ENCODE data around the gene CARMIL1.
"Not testable (repeated sequence)": the region's sequence is repeated elsewhere in the genome, so short reads cannot be mapped to it uniquely, and the experiment has no call there.

The CARMIL1 gene

GRCh38 chr6:25277857-25278256, 1.3 kb upstream of the CARMIL1 start:
- no peak for DNase-seq (ENCODE audit: low read depth)

- no peak for DNase-seq (ENCODE audit: low read depth)
Observed at GRCh38 chr6:25278261-25278913, 787 bp upstream of the CARMIL1 start.

DNA sequence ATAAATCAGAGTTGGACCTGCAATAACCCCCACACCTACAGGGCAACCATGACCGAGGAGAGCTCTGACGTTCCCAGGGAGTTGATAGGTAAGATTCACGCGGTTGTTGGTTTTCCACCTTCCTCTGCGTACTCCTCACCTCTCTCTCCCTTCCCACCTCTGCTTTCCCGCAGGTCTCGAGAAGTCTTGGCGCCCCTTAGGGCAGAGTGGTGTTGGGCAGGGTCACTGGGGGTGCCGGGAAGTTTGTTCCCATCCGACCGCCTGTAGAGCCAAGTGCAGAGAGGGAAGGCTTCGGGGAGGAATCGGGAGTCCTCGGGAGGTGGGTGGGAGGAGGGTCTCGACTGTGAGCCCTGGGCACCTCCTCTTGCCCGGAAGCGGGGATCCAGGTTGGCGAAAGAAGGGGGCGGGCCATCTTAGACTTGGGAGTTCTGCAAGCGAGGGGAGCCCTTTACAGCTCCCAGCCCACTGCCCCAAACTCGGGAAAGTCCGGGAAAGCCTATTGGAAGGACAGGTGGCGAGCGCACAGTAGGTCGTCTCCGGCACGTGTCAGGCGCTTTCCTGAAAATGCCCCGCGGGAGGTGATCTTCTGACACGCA, 672 bp downstream of the CARMIL1 start:
- no peak for DNase-seq (ENCODE audit: low read depth)

- DNase-seq (ENCODE audit: low read depth), result no peak
Observed at GRCh38 chr6:25280344-25281074, 1.3 kb downstream of the CARMIL1 start.

- no peak for DNase-seq (ENCODE audit: low read depth)
Observed at GRCh38 chr6:25286891-25287290, 7.7 kb downstream of the CARMIL1 start.

DNA sequence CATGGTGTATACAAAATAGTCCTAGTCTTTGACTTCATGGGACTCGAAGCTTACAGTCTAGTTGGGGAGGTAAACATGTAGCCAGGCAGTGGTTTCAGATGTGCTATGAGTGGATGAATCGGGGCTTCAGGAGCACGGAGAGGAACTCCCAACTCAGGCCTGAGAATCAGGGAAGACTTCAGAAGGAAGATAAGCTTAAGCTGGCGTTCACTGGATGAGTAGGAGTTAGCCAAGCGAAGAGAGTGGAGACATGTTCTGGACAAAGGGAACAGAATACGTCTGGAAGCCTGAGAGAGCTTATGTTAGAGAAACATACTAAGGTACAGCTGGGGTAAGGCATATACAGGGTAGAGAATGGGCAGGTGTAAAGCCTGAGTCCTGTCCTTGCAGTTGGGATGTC, 8.8 kb downstream of the CARMIL1 start:
- DNase-seq (ENCODE audit: low read depth), result no peak

- no peak for DNase-seq (ENCODE audit: low read depth)
Observed at GRCh38 chr6:25288518-25288917, 9.3 kb downstream of the CARMIL1 start.

GRCh38 chr6:25290306-25291060, 11.3 kb downstream of the CARMIL1 start:
- DNase-seq (ENCODE audit: low read depth), result no peak

- DNase-seq (ENCODE audit: low read depth), result no peak
Observed at GRCh38 chr6:25292384-25292783, 13.2 kb downstream of the CARMIL1 start.

- no peak for DNase-seq (ENCODE audit: low read depth)
Observed at GRCh38 chr6:25295651-25296050, 16.5 kb downstream of the CARMIL1 start.

DNA sequence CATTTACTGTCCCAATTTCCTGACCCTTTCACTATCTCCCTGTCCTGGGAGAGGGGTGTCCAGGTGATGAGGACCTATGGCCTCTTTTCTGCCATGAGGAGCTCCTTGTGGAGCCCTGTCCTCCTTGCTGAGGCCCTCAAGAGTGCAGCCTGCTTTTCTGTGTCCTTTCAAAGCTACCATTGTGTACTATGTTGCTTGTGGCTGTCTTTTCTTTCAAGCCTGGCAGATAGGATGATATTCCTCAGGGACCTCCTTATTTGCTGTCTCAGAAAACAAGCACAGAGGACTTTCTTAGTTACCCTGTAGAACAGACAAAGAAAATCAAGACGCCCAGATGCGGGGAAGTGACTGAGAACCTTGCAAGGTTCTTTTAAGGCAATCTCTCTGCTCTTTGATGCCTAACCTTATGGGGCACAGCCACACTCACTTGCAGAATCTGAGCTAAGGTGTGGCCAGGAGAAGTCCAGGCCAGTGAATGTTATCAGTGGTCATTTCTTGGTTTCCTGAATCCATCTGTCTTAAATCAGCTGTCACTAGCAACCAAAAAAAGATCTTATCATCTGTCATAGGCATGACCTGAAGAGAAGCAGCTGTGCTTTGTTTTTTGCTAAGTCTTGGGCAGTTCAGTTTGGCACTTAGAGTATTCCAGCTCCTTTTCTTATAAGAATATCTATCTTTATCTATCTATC, 17.2 kb downstream of the CARMIL1 start:
- no peak for DNase-seq (ENCODE audit: low read depth)

DNA sequence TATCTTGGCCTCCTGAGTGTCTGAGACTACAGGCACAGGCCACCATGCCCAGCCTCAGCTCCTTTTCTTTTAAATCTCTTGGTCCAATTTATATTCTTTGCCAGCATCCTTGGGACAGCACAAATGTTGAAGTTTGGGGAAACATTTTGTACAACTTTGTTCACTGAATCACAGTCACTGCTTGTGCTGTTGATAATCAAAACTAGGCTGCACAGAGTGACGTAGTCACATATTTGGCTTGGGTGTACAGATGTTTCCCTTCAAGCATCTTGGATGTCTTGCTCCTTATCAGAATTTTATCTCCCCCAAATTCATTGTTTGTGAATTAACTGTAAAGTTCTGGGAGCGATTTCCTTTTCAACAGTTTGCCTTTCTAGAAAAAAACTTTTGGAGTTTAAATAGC, 17.9 kb downstream of the CARMIL1 start:
- no peak for DNase-seq (ENCODE audit: low read depth)

DNA sequence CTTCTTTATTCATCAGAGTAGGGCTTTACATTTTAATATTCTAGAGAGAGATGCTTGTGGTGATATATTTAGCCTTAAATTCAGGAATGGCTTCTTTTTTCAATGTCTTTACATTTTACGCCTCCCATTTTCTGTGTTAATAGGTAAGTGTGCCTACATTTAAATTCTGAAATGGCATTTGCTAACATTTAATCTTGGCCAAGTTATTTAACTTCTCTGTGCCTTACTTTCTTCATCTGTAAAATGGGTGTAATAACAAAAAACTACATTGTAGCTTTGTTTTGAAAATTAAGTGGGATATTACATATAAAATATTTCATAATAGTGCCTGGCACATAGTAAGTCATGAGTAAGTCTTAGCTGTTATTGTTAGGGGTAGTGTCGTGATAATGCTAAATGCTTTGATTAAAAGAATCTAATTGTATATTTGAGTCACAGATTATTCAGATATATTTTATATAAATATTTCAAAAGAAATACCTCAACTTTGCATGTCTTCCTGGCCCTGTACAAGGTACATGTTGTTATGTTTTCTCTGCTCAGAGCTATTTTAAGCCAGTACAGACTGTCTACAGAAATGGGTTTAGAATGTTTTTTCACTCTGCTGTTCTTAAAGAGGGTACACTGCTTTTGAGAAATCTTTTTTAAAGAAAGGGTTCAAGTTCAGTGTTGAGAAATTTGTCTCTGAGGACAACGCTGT, 18.8 kb downstream of the CARMIL1 start:
- DNase-seq (ENCODE audit: low read depth), result no peak

DNA sequence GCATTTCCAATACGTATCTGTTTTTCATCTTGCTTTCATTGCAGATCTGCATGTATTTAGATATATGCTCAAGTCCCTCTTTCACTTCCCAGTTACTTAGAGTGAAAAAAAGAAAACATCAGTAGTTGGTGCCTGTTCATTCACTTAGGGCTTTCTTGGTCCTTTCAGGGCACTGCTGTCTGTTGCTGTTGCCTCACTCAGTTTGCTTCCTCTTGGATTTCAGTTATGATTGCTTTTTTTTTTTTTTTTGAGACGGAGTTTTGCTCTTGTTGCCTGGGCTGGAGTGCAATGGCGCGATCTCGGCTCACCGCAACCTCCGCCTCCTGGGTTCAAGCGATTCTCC, 19.3 kb downstream of the CARMIL1 start:
- not testable (repeated sequence) for DNase-seq (ENCODE audit: low read depth)

DNA sequence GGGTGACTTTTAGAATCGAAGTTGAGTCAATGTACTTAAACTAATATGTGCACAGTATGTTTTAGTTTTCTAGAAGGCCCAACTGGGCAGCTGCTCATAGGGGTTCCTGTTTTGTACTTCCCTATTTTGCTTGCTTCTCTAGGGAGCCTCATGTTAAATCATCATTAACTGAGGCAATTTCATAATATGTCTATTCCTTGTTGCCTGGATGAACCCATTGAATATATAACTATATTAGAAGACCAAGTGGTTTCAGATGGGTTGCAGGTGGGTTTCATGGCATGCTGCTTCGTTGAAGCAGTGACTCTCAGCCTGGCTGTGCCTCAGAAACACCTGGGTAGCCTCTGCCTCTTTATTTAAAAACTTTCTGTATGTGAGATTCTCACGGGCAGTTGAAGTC, 22.2 kb downstream of the CARMIL1 start:
- no peak for DNase-seq (ENCODE audit: low read depth)

- no peak for DNase-seq (ENCODE audit: low read depth)
Observed at GRCh38 chr6:25302151-25302550, 23.0 kb downstream of the CARMIL1 start.

DNA sequence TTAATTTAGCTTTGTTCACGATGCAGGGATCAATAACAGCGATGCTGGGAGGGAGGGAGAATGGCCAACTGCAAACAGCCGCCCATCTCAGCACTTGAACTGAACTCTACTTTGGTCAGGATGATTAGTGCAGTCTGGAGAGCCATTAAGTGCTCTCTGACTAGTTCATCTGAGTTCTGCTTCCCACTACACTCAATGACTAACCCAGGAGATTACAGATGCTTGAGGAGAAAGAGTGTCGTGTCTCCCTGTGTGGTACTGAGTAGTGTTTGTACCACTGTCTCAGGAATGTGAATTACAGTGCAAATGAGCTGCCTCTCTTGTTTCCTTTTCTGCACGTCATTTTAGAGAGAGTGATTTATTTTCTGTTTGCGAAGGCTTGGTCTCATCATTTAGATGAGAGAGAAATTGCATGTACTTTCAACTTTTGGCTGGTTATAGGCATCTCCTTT, 23.5 kb downstream of the CARMIL1 start:
- DNase-seq (ENCODE audit: low read depth), result no peak

DNA sequence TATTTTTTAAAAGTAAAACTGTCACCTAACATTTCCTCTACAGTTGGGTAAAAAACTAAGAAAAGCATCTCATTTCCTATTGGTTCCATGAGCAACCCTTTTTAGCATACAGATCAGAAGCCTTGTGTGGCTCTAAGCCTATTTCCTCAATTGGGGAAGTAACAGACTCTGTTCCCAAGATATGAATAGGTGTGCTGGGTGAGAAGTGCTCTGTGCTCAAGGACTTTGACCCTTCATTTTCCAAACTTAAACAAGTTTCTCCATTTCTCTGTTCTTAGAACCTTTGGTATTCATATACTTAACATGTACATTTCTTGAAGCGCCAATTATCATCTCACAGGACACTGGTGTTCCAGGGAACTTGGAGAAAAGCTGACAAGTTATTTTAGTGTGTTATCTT, 24.1 kb downstream of the CARMIL1 start:
- DNase-seq (ENCODE audit: low read depth), result no peak

DNA sequence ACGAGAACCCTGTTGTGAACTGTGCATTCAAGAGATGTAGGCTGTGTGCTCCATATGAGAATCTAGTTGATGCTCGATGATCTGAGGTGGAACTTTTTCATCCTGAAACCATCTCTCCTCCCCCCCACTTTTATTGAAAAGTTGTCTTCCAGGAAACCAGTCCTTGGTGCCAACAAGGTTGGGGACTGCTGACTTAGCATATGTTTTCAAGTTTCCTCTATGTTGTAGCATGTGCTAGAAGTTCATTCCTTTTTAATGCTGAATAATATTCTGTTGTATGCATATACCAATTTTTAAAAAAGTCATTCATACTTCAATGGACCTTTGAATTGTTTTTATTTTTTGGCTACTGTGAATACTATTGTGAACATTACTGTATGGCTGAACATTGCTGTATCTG, 27.2 kb downstream of the CARMIL1 start:
- DNase-seq (ENCODE audit: low read depth), result no peak

GRCh38 chr6:25307805-25308494, 28.8 kb downstream of the CARMIL1 start:
- no peak for DNase-seq (ENCODE audit: low read depth)

- DNase-seq (ENCODE audit: low read depth), result no peak
Observed at GRCh38 chr6:25309886-25310285, 30.7 kb downstream of the CARMIL1 start.

Measured in stimulated activated CD8-positive, alpha-beta memory T cell treated with anti-CD3 and anti-CD28 coated beads, Interleukin-4, amount 100 ng/mL, for 24 hours (primary cell).